NCI-H146 treated with DMSO at 0.1 percent for 48 hours (cell line): ENCODE results near the gene NR4A2.
A peak's percentile ranks its signal among the peaks of the same experiment; 100 is the strongest.

Experiments
- DNase-seq: peaks from one replicate; lab custom pipeline; 2025; ENCODE audit not compliant: unreplicated experiment; lab: John Stamatoyannopoulos, UW

The NR4A2 gene

GRCh38 chr2:156332534-156333273 lies at the start of gene NR4A2:
TSS of gene NR4A2 (minus strand) at chr2:156332721. CDS start at chr2:156330186, 2,535 bp downstream.
- peak; percentile 70 for DNase-seq

- no peak for DNase-seq
Measured at GRCh38 chr2:156380117-156380645, 47.7 kb upstream of the NR4A2 start.

DNA sequence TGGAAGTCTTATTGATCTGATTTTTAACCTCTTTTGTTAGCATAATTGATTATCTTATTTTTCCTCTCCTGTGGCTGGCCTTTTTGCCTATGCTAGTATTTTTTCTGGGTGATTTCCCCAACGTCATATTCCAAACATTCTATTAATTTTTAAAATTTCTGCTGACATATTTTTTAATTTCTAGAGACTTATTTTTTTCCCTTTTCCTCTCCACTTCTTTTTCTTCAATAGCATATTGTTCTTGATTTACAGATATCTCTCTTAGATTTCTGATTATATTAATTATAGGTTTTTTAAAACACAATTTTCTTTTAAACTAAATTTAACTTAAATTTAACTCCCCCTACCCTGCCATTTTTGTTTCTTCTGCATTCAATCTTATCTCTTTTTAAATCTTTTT lies 47.2 kb upstream of the NR4A2 start:
- DNase-seq, result no peak

DNA sequence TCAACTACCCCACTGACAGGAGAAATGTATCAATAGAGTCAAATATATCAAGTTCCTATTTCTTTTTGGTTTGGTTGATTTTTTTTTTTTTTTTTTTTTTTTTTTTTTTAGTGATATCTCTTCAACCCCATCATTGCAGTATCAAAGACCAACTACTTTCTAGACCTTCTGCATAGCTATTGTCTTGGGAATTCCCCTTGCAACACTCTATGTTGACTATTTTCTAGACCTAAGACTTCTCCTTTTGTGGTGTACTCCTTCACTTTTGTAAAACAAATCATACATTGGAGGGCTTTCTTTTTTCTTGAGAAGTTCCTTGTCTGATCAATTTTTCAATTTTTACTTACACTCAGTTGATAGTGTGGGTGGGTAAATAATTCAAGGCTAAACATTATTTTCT lies 46.5 kb upstream of the NR4A2 start:
- no peak for DNase-seq

- no peak for DNase-seq
Measured at GRCh38 chr2:156366753-156367152, 34.2 kb upstream of the NR4A2 start.

DNA sequence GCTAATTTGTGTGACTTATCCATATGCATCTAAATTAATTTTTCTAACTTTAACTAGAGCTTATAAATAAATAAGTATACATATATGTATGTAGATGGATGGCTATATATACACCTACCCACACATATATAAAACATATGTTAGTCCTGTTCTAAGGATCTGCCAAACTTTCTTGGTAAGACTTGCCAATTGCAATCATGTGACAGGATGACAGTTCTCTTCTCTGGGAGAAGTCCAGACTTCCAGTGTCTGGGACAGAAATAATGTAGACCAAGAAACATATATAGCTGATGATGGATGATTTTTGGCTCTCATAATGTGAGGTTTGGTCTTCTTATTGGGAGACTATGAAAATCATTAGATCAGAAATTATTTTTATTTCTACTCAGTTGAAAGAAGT lies 30.6 kb upstream of the NR4A2 start:
- DNase-seq, result no peak

GRCh38 chr2:156356014-156356754 lies 23.7 kb upstream of the NR4A2 start:
- DNase-seq, result no peak

DNA sequence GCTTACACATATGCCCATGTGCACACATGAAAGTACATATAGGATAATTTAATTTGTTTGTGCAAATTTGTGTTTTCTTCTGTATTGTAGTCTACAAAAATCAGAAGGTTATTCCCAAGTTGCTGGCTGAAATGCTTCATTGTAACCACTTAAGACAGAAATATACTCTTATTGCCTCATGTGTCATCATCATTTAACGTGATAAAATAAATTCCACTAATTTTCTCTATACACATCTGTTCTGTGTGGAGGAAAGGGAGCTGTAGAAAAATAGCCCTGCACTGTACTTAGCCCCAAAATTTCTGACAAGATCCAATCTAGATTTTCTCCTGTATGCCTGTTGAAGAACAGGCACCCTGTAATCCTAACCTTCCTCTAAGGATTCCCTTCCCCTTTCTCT lies 20.4 kb upstream of the NR4A2 start:
- no peak for DNase-seq

- no peak for DNase-seq
Measured at GRCh38 chr2:156350374-156351142, 18.0 kb upstream of the NR4A2 start.

GRCh38 chr2:156349605-156350004 lies 17.1 kb upstream of the NR4A2 start:
- DNase-seq, result no peak

GRCh38 chr2:156349161-156349560 lies 16.6 kb upstream of the NR4A2 start:
- DNase-seq, result no peak

DNA sequence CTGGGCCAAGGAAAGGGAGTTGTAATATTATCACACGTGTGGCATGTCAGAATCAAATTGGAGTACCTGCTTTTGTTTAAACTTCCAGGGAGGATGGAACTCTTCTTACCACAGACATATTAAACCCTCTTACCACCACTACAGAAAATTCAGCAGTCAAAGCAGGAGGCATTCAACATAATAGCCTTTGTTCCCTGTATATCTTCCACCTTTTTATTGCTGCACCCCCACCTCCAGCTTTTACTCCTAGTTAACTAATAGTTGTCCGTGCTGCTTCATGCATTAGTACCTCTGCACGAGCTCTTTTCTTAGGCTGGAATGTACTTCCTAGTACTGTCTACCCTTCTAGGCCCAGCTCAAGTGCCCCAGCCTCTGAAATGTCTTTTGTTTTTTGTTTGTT lies 14.9 kb upstream of the NR4A2 start:
- no peak for DNase-seq

- DNase-seq, result peak; percentile 12
Measured at GRCh38 chr2:156346731-156347130, 14.2 kb upstream of the NR4A2 start.

DNA sequence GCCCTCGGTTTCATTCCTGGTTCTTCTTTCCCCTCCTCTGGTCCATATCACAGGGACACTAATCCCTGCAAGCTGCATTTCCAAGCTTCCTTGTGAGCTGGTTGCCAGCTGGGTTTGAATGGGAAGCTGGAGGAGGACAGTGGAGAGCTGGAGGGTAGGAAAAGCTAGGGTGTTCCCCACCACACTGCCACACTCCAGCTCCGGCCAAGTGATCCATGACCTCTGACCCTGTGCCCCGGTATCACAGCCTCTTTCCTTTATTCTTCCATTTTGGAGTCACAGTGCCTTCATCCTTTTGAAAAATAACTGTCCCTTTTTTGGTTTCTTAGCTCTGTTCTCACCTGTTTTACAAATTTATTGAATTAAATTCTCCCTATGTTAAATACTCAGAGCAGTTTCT lies 13.1 kb upstream of the NR4A2 start:
- no peak for DNase-seq

DNA sequence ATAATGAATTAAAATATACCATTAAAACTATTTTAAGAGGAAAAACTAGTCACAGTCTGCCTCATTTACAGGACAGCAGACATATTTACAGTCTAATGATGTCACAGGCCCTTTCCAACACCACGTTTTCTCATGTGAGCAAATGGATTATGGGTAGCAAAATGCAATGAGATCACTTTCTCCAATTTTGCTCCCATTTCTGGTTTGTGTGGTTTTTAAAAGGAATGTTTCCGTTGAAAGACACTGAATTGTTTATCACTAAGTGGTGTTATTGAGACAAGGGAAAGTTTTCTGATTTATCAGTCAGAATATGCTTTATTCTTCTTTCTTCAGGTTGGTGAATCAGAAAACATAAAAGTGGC lies 11.4 kb upstream of the NR4A2 start:
- DNase-seq, result no peak

DNA sequence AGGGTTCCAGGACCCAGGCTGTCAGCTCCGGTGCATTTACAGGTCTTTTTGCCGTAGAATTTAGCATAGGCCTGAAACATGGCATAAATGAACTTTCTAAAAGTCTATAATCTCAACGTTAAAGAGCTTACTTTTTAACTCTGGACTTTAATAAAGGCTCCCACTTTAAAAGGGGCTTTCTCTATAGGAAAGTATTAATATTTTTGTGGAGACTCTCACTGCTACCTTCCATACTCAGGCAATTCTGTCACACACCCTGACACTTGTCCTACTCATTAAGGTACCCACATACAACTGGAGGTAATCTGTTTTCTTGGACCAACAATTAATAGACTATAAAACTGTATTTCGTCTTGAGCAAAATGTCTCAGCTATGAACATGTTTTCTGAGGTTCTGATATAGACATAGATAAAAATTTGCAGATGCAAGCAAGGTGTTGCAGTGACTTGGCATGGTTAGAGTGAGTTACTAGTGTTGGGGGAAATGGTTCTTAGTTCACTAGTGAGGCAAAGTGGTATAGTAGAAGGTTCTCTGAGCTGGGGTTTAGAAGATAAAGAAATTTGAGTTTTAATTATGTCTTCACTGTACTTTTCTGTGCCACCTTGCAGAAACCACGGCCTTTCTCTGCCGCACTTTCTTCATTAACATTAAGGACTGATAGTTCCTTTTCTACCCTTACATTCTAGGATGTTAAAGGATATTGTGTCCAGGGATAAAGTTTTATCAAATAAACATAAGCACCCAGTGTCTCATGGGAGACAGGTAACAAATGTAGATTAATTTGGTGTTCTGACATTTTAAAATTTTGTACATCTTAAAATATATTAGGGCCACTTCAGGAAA lies 10.8 kb upstream of the NR4A2 start:
- no peak for DNase-seq

DNA sequence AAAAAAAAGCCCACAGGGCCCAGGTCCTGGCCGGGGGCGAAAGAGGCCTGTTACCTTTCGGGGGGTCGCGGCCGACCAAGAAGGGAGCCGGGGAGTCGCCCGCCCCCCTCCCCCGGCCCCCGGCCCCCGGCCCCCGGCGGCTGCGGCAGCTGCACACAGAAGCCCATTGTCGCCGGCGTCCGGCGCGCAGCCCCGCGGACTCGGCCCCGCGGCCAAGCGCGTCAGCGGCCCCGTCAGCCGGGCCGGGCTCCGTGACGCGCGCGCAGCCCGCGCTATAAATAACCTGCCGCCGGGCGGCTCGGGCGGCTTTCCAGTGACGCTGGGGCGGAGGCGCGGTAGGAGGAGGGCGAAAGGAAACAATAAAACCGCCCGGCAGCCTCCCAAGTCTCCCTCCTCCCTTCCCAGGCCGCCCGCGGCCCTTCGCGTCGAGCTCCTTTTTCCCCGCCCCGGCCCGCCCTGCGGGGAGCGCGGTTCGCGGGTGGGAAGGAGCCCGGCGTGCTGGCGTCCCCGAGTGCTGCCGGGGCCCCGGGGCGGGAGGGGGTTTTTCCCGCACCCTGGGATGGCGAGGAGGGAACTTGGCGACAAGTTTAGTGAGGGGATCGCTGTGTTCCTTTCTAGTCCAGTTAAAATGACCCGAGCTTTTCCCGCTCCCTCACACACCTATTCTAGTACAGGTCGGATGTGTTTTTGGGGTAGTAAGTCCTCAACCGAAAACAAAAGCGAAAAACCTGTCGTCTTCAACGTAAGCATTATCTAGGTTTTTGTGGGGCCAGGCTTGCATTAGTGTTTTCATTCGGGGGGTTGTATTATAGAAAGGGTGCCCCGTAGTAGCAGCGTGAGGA lies 10.0 kb upstream of the NR4A2 start:
- DNase-seq, result peak; percentile 58

DNA sequence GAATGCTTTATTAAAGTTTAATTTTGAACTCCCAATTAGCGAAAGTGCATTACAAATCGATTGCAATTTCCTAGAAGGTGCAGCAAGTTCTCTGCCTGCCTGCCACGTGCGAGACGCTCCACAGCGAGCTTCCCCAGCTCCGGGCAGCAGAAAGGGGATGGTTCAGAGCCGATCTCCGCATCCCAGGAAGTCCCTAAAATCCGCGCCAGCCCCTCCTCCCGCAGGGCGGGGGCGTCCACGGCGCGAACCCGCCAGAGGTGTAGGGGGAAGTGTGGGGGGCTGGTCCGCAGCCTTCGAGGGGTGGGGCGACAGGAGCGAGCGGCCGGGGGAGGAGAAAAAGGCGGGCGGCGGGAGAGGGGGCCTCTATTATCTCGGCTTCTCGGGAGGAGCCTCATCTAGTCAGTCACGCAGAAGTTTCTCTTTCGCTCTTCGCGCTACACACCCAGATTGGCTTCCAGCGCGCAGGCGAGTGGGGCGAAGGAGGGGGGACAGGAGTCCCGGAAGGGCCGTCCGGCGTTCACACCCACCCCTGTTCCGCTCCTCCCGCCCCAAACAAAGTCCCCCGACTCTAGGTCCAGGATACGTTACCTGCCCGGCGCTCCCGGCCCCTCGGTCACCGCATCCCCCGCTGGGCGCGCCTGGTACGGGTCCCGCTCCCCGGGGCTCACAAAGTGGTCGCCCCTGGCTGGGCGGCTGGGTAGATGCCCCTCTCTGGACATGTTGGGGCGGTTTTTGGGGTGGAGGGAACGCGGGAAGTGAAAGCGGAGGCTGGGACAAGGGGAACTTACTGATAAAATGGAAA lies 9.1 kb upstream of the NR4A2 start:
- DNase-seq, result peak; percentile 78
